ENCODE data around the gene ELAVL1. TPM values are rescaled to one million over a fixed set of nuclear protein-coding genes. Genes with fewer than 3 reads are reported as not detected.

ELAVL1 gene
- total and polyA plus RNA-seq, 2 experiments from 2014 or later = 81.6 to 143 TPM

GRCh38 chr19:7914099-7914498 is 91.3 kb downstream of the ELAVL1 start:
- no peak overlapping the region for H3K4me2 ChIP-seq
- H3K27ac ChIP-seq (ENCODE audit: low read depth) = no peak overlapping the region
- H3F3A ChIP-seq (replicated peaks; ENCODE audit: low read depth) = 0 out of 2 replicates have a peak, but pooled peaks cover 11% of the 10 kb centered on the region
- no peak overlapping the region for H2AFZ ChIP-seq
- peaks cover 46% of the 10 kb centered on the region for H3K27me3 Mint-ChIP-seq (ENCODE audit: insufficient read depth, low read depth, poor library complexity)
- DNase-seq (ENCODE audit: low spot score) = no peak
- peaks cover 2% of the 10 kb centered on the region; the same call in 1 of the 3 replicates for H3K9me3 Mint-ChIP-seq
- no peaks in the 10 kb centered on the region for H3K4me1 ChIP-seq (ENCODE audit: insufficient read depth)
- TF ChIP-seq ZNF331 (CRISPR knock-in tag; IDR thresholded peaks at IDR 0.05; ENCODE audit: low read depth) (no peak), EZH2 (IDR thresholded peaks at IDR 0.05; ENCODE audit: low read depth, unreplicated experiment) (no peak), ZNF114 (CRISPR knock-in tag; IDR thresholded peaks at IDR 0.05) (no peak), CREB1 (CRISPR knock-in tag; IDR thresholded peaks at IDR 0.05; ENCODE audit: low read depth) (no peak), ETS1 (IDR thresholded peaks at IDR 0.05) (no peak), JUNB (IDR thresholded peaks at IDR 0.05; ENCODE audit: unreplicated experiment) (no peak), POLR2AphosphoS5 (IDR thresholded peaks at IDR 0.05; ENCODE audit: low read depth) (no peak)
- peaks cover 55% of the 10 kb centered on the region for H3K27me3 ChIP-seq (ENCODE audit: insufficient read depth)
- H3K4me1 Mint-ChIP-seq = peaks cover 6% of the 10 kb centered on the region; the same call in 2 of the 3 replicates
- H3K36me3 ChIP-seq (ENCODE audit: insufficient read depth) = no peaks in the 10 kb centered on the region
- no peaks in the 10 kb centered on the region for H3K79me2 ChIP-seq (replicated peaks; ENCODE audit: insufficient read depth)
- H3K4me3 ChIP-seq = no peak overlapping the region
- H3K27ac Mint-ChIP-seq = no peak overlapping the region
- H3K36me3 Mint-ChIP-seq (ENCODE audit: low read depth) = peaks cover 17% of the 10 kb centered on the region
- no peak for ATAC-seq
- no peak overlapping the region for H3K4me3 Mint-ChIP-seq
- no peaks in the 10 kb centered on the region for H3K9me2 ChIP-seq (ENCODE audit: insufficient read depth)
- H4K20me1 ChIP-seq (replicated peaks; ENCODE audit: insufficient read depth) = peaks cover 5% of the 10 kb centered on the region; the same call in 1 of the 2 replicates

GRCh38 chr19:7913652-7914051 is 91.8 kb downstream of the ELAVL1 start:
- Mint-ChIP-seq H3K4me3 (no peak overlapping the region; the same call in 2 of the 3 replicates), H3K4me1 (peaks cover 6% of the 10 kb centered on the region; the same call in 2 of the 3 replicates), H3K9me3 (peaks cover 2% of the 10 kb centered on the region; the same call in 1 of the 3 replicates), H3K27ac (no peak overlapping the region), H3K27me3 (ENCODE audit: insufficient read depth, low read depth, poor library complexity) (peaks cover 43% of the 10 kb centered on the region), H3K36me3 (ENCODE audit: low read depth) (peaks cover 17% of the 10 kb centered on the region)
- no peaks in the 10 kb centered on the region for H3K36me3 ChIP-seq (ENCODE audit: insufficient read depth)
- H3K4me2 ChIP-seq = no peak overlapping the region
- H3K27ac ChIP-seq (ENCODE audit: low read depth) = no peak overlapping the region
- H3K9me2 ChIP-seq (ENCODE audit: insufficient read depth) = no peaks in the 10 kb centered on the region
- peaks cover 50% of the 10 kb centered on the region for H3K27me3 ChIP-seq (ENCODE audit: insufficient read depth)
- H2AFZ ChIP-seq = no peak overlapping the region
- peaks cover 5% of the 10 kb centered on the region; the same call in 1 of the 2 replicates for H4K20me1 ChIP-seq (replicated peaks; ENCODE audit: insufficient read depth)
- no peak overlapping the region for H3K4me3 ChIP-seq
- no peaks in the 10 kb centered on the region for H3K4me1 ChIP-seq (ENCODE audit: insufficient read depth)
- no peaks in the 10 kb centered on the region for H3K79me2 ChIP-seq (replicated peaks; ENCODE audit: insufficient read depth)
- ATAC-seq = no peak
- no peak for DNase-seq (ENCODE audit: low spot score)
- H3F3A ChIP-seq (replicated peaks; ENCODE audit: low read depth) = 0 out of 2 replicates have a peak, but pooled peaks cover 8% of the 10 kb centered on the region
- TF ChIP-seq ZNF114 (CRISPR knock-in tag; IDR thresholded peaks at IDR 0.05) (no peak), CREB1 (CRISPR knock-in tag; IDR thresholded peaks at IDR 0.05; ENCODE audit: low read depth) (no peak), EZH2 (IDR thresholded peaks at IDR 0.05; ENCODE audit: low read depth, unreplicated experiment) (no peak), ZNF462 (CRISPR knock-in tag; IDR thresholded peaks at IDR 0.05) (no peak), STAT1 (IDR thresholded peaks at IDR 0.05; ENCODE audit: unreplicated experiment) (no peak), EZH2phosphoT487 (IDR thresholded peaks at IDR 0.05; ENCODE audit: unreplicated experiment) (no peak), ZNF331 (CRISPR knock-in tag; IDR thresholded peaks at IDR 0.05; ENCODE audit: low read depth) (no peak), JUNB (IDR thresholded peaks at IDR 0.05; ENCODE audit: unreplicated experiment) (no peak), POLR2AphosphoS5 (IDR thresholded peaks at IDR 0.05; ENCODE audit: low read depth) (no peak), ETS1 (IDR thresholded peaks at IDR 0.05) (no peak), NANOG (IDR thresholded peaks at IDR 0.05; ENCODE audit: borderline replicate concordance) (no peak)
